CD4-positive, alpha-beta T cell treated with Interleukin-1 beta for 1 hour (primary cell): ENCODE data around the gene NACAD.
"Not testable (repeated sequence)": the region's sequence is repeated elsewhere in the genome, so short reads cannot be mapped to it uniquely, and the experiment has no call there.

Experiments
- DNase-seq, 2 donors: peaks; one replicate each; pipeline ENCODE4 v3.0.0-alpha.2; 2020 to 2022

NACAD gene

GRCh38 chr7:45050198-45050597 is 38.6 kb downstream of the NACAD start:
- DNase-seq, result no peak

- no peak for DNase-seq
Observed at GRCh38 chr7:45048748-45049147, 40.0 kb downstream of the NACAD start.

- no peak for DNase-seq
Observed at GRCh38 chr7:45044338-45044737, 44.4 kb downstream of the NACAD start.

GRCh38 chr7:45039106-45039505 is 49.7 kb downstream of the NACAD start:
- DNase-seq, result no peak

GRCh38 chr7:45037876-45038275 is 50.9 kb downstream of the NACAD start:
- DNase-seq, result no peak

GRCh38 chr7:45036796-45037195 is 52.0 kb downstream of the NACAD start:
- DNase-seq, result no peak

- DNase-seq, result no peak
Observed at GRCh38 chr7:45036317-45036716, 52.5 kb downstream of the NACAD start.

- no peak for DNase-seq
Observed at GRCh38 chr7:45035893-45036292, 52.9 kb downstream of the NACAD start.

- DNase-seq, result no peak
Observed at GRCh38 chr7:45035371-45035770, 53.4 kb downstream of the NACAD start.

GRCh38 chr7:45034710-45035109 is 54.1 kb downstream of the NACAD start:
- not testable (repeated sequence) for DNase-seq

GRCh38 chr7:45033931-45034290 is 54.9 kb downstream of the NACAD start:
- no peak for DNase-seq

- DNase-seq, result no peak
Observed at GRCh38 chr7:45033261-45033930, 55.4 kb downstream of the NACAD start.

GRCh38 chr7:45032421-45032820 is 56.3 kb downstream of the NACAD start:
- no peak for DNase-seq

GRCh38 chr7:45031829-45032228 is 56.9 kb downstream of the NACAD start:
- DNase-seq, result no peak
